ENCODE measurements around the gene PLA2G7. TPM values are rescaled to one million over a fixed set of nuclear protein-coding genes. Genes with fewer than 3 reads are reported as not detected.

PLA2G7 gene
- total RNA-seq, 2 donors from 2014 or later, result 0.27 to 0.56 TPM

- Histone ChIP-seq H3K36me3 (no peaks in the 10 kb centered on the region), H3K4me1 (ENCODE audit: control insufficient read depth in 1 of 2, low read depth in 2 of 2) (no peaks in the 10 kb centered on the region), H3K4me3 (no peak overlapping the region), H3K27me3 (replicated peaks; ENCODE audit: insufficient read depth) (no peaks in the 10 kb centered on the region), H3K9me3 (no peaks in the 10 kb centered on the region), H3K27ac (no peak overlapping the region)
- no peak for ATAC-seq (ENCODE audit: insufficient number of reproducible peaks, low FRiP score, low read depth)
- no peak for DNase-seq (ENCODE audit: low spot score)
- TF ChIP-seq, protein P1, sequence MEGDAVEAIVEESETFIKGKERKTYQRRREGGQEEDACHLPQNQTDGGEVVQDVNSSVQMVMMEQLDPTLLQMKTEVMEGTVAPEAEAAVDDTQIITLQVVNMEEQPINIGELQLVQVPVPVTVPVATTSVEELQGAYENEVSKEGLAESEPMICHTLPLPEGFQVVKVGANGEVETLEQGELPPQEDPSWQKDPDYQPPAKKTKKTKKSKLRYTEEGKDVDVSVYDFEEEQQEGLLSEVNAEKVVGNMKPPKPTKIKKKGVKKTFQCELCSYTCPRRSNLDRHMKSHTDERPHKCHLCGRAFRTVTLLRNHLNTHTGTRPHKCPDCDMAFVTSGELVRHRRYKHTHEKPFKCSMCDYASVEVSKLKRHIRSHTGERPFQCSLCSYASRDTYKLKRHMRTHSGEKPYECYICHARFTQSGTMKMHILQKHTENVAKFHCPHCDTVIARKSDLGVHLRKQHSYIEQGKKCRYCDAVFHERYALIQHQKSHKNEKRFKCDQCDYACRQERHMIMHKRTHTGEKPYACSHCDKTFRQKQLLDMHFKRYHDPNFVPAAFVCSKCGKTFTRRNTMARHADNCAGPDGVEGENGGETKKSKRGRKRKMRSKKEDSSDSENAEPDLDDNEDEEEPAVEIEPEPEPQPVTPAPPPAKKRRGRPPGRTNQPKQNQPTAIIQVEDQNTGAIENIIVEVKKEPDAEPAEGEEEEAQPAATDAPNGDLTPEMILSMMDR (IDR thresholded peaks at IDR 0.05), result no peak
Observed at GRCh38 chr6:46706464-46706863, 28.7 kb downstream of the PLA2G7 start.

GRCh38 chr6:46704562-46704961 lies 30.6 kb downstream of the PLA2G7 start:
- no peak for ATAC-seq (ENCODE audit: insufficient number of reproducible peaks, low FRiP score, low read depth)
- TF ChIP-seq, protein P1 (IDR thresholded peaks at IDR 0.05), result no peak

DNA sequence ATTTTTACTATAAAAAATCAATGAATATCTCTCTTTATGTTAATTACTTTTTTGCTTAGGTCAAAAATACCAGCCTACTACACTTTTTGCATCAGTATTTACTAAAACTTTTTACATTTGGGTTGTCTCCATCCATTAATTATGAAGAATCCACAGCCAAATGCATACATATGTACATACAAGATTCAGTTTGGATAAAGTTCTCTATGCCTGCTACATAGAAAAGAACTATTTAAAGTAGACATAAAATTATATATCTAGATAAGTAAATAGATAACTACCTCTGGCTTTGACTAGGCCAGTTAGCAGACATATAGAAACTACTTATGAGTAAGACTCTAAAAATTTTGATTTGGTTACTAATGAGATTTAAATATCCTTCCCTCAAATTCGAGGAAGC lies 35.2 kb downstream of the PLA2G7 start:
- Histone ChIP-seq H3K36me3 (no peaks in the 10 kb centered on the region), H3K27ac (no peak overlapping the region), H3K4me1 (ENCODE audit: control insufficient read depth in 1 of 2, low read depth in 2 of 2) (no peaks in the 10 kb centered on the region), H3K4me3 (no peak overlapping the region), H3K9me3 (no peaks in the 10 kb centered on the region), H3K27me3 (replicated peaks; ENCODE audit: insufficient read depth) (no peaks in the 10 kb centered on the region)
- TF ChIP-seq, protein P1 (IDR thresholded peaks at IDR 0.05), result no peak
- DNase-seq (ENCODE audit: low spot score) (no peak), ATAC-seq (ENCODE audit: insufficient number of reproducible peaks, low FRiP score, low read depth) (no peak)

More at GRCh38 chr6:46704562-46704961, 30.6 kb downstream of the PLA2G7 start:
- H3K4me1 ChIP-seq (ENCODE audit: control insufficient read depth in 1 of 2, low read depth in 2 of 2), result no peaks in the 10 kb centered on the region
- H3K27me3 ChIP-seq (replicated peaks; ENCODE audit: insufficient read depth), result no peaks in the 10 kb centered on the region
- no peak overlapping the region for H3K4me3 ChIP-seq
- no peaks in the 10 kb centered on the region for H3K36me3 ChIP-seq
- H3K27ac ChIP-seq, result no peak overlapping the region
- H3K9me3 ChIP-seq, result no peaks in the 10 kb centered on the region
- DNase-seq (ENCODE audit: low spot score), result no peak

GRCh38 chr6:46690911-46691451 lies 44.2 kb downstream of the PLA2G7 start:
- Histone ChIP-seq H3K27ac (no peak overlapping the region), H3K9me3 (no peaks in the 10 kb centered on the region), H3K27me3 (replicated peaks; ENCODE audit: insufficient read depth) (no peaks in the 10 kb centered on the region), H3K4me1 (ENCODE audit: control insufficient read depth in 1 of 2, low read depth in 2 of 2) (no peaks in the 10 kb centered on the region), H3K4me3 (no peak overlapping the region), H3K36me3 (no peaks in the 10 kb centered on the region)
- TF ChIP-seq, protein P1 (IDR thresholded peaks at IDR 0.05), result no peak
- ATAC-seq (ENCODE audit: insufficient number of reproducible peaks, low FRiP score, low read depth) (no peak), DNase-seq (ENCODE audit: low spot score) (no peak)

DNA sequence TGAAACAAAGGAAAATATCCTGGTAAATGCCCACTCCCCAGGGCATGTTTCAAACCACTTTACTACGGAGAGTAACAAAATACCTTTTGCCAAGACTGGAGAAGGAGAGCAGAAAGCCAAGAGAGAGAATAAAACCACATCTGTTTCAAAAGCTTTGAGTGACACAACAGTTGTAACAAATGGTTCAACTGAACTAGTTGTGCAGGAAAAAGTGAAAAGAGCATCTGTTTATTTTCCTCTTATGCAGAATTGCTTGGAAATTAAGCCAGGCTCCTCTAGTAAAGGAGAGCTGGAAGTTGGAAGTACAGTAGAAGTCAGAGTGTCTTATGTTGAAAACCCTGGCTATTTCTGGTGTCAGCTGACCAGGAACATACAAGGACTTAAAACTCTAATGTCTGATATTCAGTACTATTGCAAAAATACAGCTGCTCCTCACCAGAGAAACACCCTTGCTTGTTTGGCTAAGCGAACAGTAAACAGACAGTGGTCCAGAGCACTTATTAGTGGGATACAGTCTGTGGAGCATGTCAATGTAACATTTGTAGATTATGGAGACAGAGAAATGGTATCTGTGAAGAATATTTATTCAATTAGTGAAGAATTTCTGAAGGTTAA lies 44.9 kb downstream of the PLA2G7 start:
- Histone ChIP-seq H3K9me3 (no peaks in the 10 kb centered on the region), H3K27ac (no peak overlapping the region), H3K27me3 (replicated peaks; ENCODE audit: insufficient read depth) (no peaks in the 10 kb centered on the region), H3K36me3 (no peaks in the 10 kb centered on the region), H3K4me1 (ENCODE audit: control insufficient read depth in 1 of 2, low read depth in 2 of 2) (no peaks in the 10 kb centered on the region), H3K4me3 (no peak overlapping the region)
- DNase-seq (ENCODE audit: low spot score), result no peak
- TF ChIP-seq, protein P1 (IDR thresholded peaks at IDR 0.05), result no peak
- ATAC-seq (ENCODE audit: insufficient number of reproducible peaks, low FRiP score, low read depth), result no peak
